Epithelial cell of esophagus (primary cell): ENCODE data around the gene ABL2.

Experiments used
- DNase-seq: peaks from one replicate; pipeline ENCODE4 v3.0.0; 2010; ENCODE audit warnings: low read depth
- H3K4me3 ChIP-seq: 2 replicates; pipeline ENCODE4 v1.5.1; 2011; ENCODE audit warnings: mild to moderate bottlenecking, low read length, control low read depth
- TF ChIP-seq, protein P1 (sequence below): IDR thresholded peaks from 2 replicates; pipeline ENCODE4 v1.5.1; 2011; ENCODE audit warnings: low read depth, mild to moderate bottlenecking, low read length, control low read depth, inconsistent platforms; ENCODE audit not compliant: insufficient read depth; ENCODE audit errors: missing control alignments

Gene ABL2

DNA sequence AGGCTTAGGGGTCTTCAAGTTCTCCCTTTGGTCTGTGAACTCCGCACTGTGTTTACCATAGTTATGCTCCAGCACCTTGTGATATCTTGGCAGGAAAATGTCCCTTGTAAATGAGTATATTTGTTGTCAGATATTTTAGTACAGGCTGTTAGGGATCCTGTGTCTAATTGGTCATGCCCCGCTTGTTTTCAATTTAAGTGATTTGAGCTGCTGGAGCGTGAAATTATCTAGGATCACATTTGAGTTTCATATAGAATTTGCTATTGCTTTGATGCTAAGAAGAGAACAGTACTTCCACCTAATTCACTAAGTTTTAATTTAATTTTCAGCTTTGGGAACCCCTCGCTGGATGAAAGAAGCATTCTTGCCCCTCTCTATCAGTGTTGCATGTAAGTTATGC is 163.0 kb downstream of the ABL2 start:
- TF ChIP-seq, protein P1, sequence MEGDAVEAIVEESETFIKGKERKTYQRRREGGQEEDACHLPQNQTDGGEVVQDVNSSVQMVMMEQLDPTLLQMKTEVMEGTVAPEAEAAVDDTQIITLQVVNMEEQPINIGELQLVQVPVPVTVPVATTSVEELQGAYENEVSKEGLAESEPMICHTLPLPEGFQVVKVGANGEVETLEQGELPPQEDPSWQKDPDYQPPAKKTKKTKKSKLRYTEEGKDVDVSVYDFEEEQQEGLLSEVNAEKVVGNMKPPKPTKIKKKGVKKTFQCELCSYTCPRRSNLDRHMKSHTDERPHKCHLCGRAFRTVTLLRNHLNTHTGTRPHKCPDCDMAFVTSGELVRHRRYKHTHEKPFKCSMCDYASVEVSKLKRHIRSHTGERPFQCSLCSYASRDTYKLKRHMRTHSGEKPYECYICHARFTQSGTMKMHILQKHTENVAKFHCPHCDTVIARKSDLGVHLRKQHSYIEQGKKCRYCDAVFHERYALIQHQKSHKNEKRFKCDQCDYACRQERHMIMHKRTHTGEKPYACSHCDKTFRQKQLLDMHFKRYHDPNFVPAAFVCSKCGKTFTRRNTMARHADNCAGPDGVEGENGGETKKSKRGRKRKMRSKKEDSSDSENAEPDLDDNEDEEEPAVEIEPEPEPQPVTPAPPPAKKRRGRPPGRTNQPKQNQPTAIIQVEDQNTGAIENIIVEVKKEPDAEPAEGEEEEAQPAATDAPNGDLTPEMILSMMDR = no peak
- DNase-seq = no peak
- H3K4me3 ChIP-seq = no peak overlapping the region

DNA sequence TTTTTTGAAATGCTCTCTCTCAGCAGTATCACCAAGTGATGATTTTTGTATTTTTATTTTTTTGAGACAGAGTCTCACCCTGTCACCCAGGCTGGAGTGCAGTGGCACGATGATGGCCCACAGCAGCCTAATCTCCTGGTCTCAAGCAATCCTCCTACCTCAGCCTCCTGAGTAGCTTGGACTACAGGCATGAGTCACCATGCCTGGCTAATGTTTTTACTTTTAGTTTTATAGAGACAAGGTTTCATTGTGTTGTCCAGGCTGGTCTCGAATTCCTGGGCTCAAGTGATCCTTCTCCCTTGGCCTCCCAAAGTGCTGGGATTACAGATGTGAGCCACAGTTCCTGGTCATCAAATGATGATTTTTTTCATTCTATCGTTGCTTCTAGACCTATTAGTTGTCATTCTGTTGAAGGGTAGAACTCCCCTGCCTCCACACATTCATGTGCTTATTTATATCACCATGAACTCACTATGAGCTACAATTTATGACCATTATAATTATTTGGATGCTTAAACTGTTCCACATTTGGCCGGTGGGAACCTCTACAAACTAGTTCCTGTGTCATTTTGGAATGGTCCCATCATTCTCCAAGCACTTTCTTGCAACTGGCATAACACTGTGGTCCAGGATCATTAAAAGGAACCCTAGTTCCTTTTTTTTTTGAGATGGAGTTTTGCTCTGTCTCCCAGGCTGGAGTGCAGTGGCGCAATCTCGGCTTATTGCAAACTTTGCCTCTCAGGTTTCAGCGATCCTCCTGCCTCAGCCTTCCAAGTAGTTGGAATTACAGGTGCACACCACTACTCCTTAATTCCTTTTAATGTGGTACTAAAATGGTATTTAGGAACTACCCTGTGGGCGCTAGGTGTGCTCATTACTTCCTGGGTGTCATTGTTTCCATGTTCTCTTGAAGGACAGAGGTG is 167.9 kb downstream of the ABL2 start:
- H3K4me3 ChIP-seq = no peak overlapping the region
- no peak for DNase-seq
- TF ChIP-seq, protein P1 = no peak

DNA sequence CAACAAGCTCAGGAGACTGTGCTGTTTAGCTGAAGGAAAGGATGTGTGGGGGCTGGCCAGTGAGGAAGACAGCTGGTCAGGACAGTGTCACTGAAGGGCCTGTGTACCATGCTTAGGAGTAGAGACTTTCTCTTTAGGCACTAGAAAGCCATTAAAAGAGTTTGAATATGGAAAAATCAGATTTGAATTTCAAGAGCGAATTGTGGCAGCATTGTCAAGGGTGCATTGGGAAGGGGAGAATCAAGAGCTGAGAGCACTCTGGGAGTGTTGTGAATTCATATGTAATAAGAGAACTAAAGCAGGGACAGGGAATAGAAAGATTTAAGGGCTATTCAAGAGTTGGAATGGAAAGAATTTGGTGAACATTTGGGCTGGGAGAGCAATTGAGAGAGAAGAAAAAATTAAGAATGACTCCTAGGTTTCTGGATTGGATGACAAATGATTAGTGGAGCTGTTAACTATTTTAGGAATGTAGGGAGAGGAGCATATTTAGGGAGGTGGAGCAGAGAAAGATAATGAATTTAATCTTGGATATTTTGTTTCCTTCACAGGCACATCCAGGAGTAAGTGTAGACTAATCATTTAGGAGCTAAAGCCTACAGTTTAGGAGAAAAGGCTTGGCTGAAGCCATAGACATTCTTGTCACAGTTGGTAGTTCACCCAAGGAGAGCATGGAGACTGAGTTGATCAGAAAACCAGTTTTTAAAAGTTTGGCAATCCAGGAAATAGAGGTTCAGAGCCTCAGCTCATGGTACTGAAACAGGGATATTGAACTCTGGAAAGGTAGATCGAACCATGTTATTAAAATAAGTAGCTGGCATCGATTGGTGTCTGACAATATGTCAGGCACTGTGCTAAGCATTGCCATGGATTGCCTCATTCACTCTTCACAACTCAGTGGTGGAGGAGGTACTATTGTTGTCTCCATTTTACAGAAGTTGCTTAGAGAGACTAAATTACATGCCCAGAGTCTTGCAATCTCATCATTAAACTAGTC is 170.7 kb downstream of the ABL2 start:
- TF ChIP-seq, protein P1 = no peak
- no peak for DNase-seq
- no peak overlapping the region for H3K4me3 ChIP-seq

DNA sequence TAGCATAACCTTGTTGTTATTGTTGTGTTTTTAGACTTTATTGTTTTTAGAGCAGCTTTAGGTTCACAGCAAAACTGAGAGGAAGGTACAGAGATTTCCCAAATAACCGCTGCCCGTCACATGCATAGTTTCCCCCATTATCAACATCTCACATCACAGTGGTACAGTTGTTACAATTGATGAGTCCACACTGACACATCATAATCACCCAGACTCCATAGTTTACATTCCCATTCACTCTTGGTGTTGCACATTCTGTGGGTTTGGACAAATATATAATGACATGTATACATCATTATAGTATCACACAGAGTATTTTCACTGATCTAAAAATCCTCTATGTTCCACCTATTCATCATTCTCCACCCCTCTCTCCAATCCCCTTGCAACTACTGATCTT is 173.5 kb downstream of the ABL2 start:
- no peak for DNase-seq
- no peak overlapping the region for H3K4me3 ChIP-seq
- TF ChIP-seq, protein P1 = no peak

DNA sequence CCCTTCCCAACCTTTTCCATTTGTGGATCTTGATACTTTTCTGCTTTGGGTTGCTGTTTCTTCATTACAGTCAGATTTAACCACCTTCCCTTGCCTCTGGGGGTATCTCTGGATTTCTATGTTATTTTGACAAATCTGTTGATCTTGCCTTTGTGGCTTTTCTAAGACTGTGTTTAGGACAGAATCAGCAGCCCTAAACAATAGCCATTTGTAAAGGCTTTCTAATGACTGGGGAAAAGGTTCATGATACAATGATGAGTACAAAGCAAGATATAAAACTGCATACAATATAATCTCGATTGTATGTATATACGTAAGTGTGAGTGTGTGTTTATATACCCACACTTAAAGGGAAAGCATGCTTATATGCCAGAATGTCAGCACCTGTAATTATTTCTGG is 176.0 kb downstream of the ABL2 start:
- no peak overlapping the region for H3K4me3 ChIP-seq
- no peak for DNase-seq
- TF ChIP-seq, protein P1 = no peak

DNA sequence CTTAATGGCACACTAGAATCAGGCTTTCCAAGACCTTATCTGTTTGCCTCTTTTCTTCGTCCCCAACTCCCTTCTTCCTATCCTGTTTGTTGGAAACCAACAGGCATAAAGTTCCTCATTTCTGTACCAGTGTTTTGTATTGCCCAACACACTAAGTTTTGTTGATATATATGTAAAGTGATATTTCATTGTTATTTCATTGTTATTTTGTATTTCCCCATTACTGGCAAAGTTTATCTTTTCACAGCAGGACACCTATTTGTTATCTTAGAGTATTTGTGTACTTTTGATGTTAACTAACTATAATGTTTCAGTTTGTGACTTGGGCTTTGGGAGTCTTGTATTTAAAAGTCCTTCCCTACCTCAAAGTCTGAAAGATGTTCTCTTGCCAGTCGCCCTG is 176.7 kb downstream of the ABL2 start:
- TF ChIP-seq, protein P1 = no peak
- DNase-seq = no peak
- H3K4me3 ChIP-seq = no peak overlapping the region
